Ishikawa (cell line): ENCODE results near the gene IL6R.

ENCODE experiments used
- EP300 ChIP-seq: IDR thresholded peaks from 2 replicates; pipeline ENCODE4 v1.6.1; 2012; ENCODE audit warnings: borderline replicate concordance
- TAF1 ChIP-seq: IDR thresholded peaks from 2 replicates; pipeline ENCODE4 v1.6.1; 2012; ENCODE audit warnings: low read depth, mild to moderate bottlenecking
- YY1 ChIP-seq: IDR thresholded peaks from 2 replicates; pipeline ENCODE4 v1.6.1; 2012; ENCODE audit warnings: low read depth
- TF ChIP-seq, protein P1 (sequence below): IDR thresholded peaks from 2 replicates; pipeline ENCODE4 v1.6.1; 2012; ENCODE audit warnings: low read depth, mild to moderate bottlenecking
- TF ChIP-seq, protein P2 (sequence below): IDR thresholded peaks from 2 replicates; pipeline ENCODE4 v1.6.1; 2012

DNA sequence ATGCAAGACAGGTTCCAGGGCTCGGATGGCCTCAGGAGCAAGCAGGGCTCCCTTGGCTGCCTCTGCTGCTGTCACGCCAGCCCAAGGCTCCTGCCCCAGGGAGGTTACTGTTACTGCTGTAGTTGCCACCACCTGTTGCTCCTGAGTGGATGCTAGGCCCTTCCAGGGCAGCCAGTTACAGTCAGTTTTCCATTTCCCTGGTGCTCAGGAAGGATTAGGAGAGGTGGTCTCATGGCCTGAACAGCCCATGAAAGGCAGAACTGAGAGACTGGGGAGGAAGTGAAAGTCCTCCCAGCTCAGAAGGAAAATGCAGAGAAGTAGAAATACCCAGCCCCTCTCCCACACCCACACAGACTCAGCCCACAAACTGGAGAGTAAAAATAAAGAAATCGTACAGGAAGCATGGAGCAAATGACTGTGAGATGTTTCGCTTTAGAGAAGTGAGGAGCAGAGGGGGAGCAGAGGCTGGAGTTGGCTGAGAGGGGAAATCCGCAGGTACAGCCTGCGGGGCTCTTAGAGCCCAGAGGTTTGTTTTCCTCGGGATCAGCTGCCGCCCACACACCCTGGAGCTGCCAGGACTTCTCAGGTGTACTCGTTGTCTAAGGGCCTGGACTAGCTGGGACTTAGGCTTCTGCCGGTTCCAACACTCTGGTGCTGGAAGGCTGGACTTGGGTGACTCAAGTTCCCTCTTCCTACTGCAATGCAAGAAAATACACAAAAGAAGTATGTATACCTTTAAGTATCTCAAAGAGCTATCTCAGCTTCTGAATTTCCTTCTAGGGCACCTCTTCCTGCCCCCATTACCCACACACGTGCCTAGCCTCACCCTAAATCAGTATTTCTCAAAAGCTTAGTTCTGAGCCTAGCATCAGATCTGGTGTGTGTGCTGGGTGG is 2.3 kb downstream of the IL6R start:
- no peak for TF ChIP-seq EP300
- no peak for TF ChIP-seq YY1
- TF ChIP-seq TAF1: no peak
- TF ChIP-seq, protein P1, sequence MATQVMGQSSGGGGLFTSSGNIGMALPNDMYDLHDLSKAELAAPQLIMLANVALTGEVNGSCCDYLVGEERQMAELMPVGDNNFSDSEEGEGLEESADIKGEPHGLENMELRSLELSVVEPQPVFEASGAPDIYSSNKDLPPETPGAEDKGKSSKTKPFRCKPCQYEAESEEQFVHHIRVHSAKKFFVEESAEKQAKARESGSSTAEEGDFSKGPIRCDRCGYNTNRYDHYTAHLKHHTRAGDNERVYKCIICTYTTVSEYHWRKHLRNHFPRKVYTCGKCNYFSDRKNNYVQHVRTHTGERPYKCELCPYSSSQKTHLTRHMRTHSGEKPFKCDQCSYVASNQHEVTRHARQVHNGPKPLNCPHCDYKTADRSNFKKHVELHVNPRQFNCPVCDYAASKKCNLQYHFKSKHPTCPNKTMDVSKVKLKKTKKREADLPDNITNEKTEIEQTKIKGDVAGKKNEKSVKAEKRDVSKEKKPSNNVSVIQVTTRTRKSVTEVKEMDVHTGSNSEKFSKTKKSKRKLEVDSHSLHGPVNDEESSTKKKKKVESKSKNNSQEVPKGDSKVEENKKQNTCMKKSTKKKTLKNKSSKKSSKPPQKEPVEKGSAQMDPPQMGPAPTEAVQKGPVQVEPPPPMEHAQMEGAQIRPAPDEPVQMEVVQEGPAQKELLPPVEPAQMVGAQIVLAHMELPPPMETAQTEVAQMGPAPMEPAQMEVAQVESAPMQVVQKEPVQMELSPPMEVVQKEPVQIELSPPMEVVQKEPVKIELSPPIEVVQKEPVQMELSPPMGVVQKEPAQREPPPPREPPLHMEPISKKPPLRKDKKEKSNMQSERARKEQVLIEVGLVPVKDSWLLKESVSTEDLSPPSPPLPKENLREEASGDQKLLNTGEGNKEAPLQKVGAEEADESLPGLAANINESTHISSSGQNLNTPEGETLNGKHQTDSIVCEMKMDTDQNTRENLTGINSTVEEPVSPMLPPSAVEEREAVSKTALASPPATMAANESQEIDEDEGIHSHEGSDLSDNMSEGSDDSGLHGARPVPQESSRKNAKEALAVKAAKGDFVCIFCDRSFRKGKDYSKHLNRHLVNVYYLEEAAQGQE: no peak
- TF ChIP-seq, protein P2, sequence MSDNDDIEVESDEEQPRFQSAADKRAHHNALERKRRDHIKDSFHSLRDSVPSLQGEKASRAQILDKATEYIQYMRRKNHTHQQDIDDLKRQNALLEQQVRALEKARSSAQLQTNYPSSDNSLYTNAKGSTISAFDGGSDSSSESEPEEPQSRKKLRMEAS: no peak
